Stomach (tissue), 4 donors: ENCODE data around the gene LRSAM1.

Source experiments
- EP300 ChIP-seq: sonication (generic); formaldehyde crosslinking; IDR thresholded peaks from one replicate; pipeline ENCODE4 v1.6.1; 2017; ENCODE audit warnings: antibody characterized with exemption
- POLR2A ChIP-seq, 4 donors: fragments of 450-650 bp; IDR thresholded peaks; one replicate each; pipeline ENCODE4 v1.6.1; 2016; ENCODE audit warnings: antibody characterized with exemption in 4 of 4, control low read depth in 2 of 4, mild to moderate bottlenecking in 1 of 4, moderate library complexity in 1 of 4
- POLR2AphosphoS5 ChIP-seq, 3 donors: sonication (generic); formaldehyde crosslinking; IDR thresholded peaks; one replicate each; pipeline ENCODE4 v1.6.1; 2016; ENCODE audit warnings: antibody characterized with exemption in 3 of 3
- TF ChIP-seq, protein P1 (sequence below), 7 experiments: fragments of 450-650 bp in 4 of 7; fragments of 200-600 bp in 3 of 7; sonication (generic) in 3 of 7; IDR thresholded peaks; one replicate each; pipeline ENCODE4 v1.5.1; 2016 to 2019; ENCODE audit warnings: antibody characterized with exemption in 7 of 7, control low read depth in 2 of 7, mild to moderate bottlenecking in 1 of 7

- TF ChIP-seq, protein P1, sequence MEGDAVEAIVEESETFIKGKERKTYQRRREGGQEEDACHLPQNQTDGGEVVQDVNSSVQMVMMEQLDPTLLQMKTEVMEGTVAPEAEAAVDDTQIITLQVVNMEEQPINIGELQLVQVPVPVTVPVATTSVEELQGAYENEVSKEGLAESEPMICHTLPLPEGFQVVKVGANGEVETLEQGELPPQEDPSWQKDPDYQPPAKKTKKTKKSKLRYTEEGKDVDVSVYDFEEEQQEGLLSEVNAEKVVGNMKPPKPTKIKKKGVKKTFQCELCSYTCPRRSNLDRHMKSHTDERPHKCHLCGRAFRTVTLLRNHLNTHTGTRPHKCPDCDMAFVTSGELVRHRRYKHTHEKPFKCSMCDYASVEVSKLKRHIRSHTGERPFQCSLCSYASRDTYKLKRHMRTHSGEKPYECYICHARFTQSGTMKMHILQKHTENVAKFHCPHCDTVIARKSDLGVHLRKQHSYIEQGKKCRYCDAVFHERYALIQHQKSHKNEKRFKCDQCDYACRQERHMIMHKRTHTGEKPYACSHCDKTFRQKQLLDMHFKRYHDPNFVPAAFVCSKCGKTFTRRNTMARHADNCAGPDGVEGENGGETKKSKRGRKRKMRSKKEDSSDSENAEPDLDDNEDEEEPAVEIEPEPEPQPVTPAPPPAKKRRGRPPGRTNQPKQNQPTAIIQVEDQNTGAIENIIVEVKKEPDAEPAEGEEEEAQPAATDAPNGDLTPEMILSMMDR (IDR thresholded peaks at IDR 0.05) = no peak
- TF ChIP-seq EP300 (no peak), POLR2AphosphoS5 (IDR thresholded peaks at IDR 0.05) (no peak), POLR2A (IDR thresholded peaks at IDR 0.05) (no peak)
Observed at GRCh38 chr9:127530206-127530941, 79.1 kb downstream of the LRSAM1 start.
